Stimulated activated effector memory CD8-positive, alpha-beta T cell treated with anti-CD3 and anti-CD28 coated beads, Interleukin-12 subunit alpha, Interleukin-12 subunit beta, amount 100 ng/mL, for 72 hours (primary cell): ENCODE data around the gene HNRNPH3.
A peak's percentile ranks its signal among the peaks of the same experiment; 100 is the strongest.
"Not testable (repeated sequence)": the region's sequence is repeated elsewhere in the genome, so short reads cannot be mapped to it uniquely, and the experiment has no call there.

Source experiments
- ATAC-seq: fragments of 150-1000 bp; cut with Tn5 transposase; 2 replicates; pipeline ENCODE4 v1.10.0; 2021
- DNase-seq, 2 donors: peaks; one replicate each; pipeline ENCODE4 v3.0.0; 2021 to 2022; ENCODE audit warnings: low spot score in 2 of 2
- H3K27ac Mint-ChIP-seq: one replicate; pipeline ENCODE4 v1.8.0; 2022; ENCODE audit warnings: mild to moderate bottlenecking, mixed read lengths
- H3K36me3 Mint-ChIP-seq: one replicate; pipeline ENCODE4 v1.8.0; 2022; ENCODE audit warnings: mild to moderate bottlenecking, mixed read lengths
- H3K4me1 Mint-ChIP-seq: one replicate; pipeline ENCODE4 v1.8.0; 2022; ENCODE audit warnings: mixed read lengths
- H3K4me3 Mint-ChIP-seq: one replicate; pipeline ENCODE4 v1.8.0; 2022; ENCODE audit warnings: mild to moderate bottlenecking, mixed read lengths
- H3K9me3 Mint-ChIP-seq: one replicate; pipeline ENCODE4 v1.8.0; 2022; ENCODE audit warnings: mixed read lengths

Gene HNRNPH3, protein sequence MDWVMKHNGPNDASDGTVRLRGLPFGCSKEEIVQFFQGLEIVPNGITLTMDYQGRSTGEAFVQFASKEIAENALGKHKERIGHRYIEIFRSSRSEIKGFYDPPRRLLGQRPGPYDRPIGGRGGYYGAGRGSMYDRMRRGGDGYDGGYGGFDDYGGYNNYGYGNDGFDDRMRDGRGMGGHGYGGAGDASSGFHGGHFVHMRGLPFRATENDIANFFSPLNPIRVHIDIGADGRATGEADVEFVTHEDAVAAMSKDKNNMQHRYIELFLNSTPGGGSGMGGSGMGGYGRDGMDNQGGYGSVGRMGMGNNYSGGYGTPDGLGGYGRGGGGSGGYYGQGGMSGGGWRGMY

GRCh38 chr10:68331455-68332258, at the start of gene HNRNPH3:
TSS of gene HNRNPH3 (plus strand) at chr10:68332064. CDS start at chr10:68337222, 5,158 bp downstream.
- Mint-ChIP-seq H3K4me1 (peaks cover 56% of the 10 kb centered on the region), H3K9me3 (no peaks in the 10 kb centered on the region), H3K27ac (peak within 1 kb of the TSS; percentile 100), H3K4me3 (peak within 1 kb of the TSS; percentile 97), H3K36me3 (peaks cover 58% of the 10 kb centered on the region)
- ATAC-seq: peak; percentile 90
- DNase-seq: peak; percentile 99

- DNase-seq: no peak
- no peaks in the 10 kb centered on the region for H3K9me3 Mint-ChIP-seq
- no peaks in the 10 kb centered on the region for H3K36me3 Mint-ChIP-seq
- ATAC-seq: no peak
- H3K4me1 Mint-ChIP-seq: no peaks in the 10 kb centered on the region
- no peak overlapping the region for H3K4me3 Mint-ChIP-seq
- H3K27ac Mint-ChIP-seq: no peak overlapping the region
These were observed 47.5 kb upstream of the HNRNPH3 start for GRCh38 chr10:68284062-68285001.

DNA sequence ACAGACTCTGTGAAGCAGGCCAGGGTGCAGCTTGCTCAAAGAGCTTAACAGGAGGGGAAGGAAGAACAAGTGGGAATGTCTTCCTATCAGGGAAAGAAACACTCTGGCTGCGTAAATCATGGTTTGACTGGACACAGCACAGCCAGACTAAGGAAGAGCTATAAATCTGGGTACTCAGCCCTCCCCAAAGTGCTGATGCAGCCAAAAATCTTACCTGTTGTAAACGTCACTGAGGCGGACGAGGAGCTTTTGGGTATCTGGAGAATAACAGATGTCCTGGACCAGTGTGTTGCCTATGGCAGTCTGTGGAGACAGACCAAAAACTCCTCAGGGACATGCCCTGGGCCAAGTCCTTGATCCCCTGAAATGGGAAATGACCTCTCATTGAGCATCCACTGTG, 43.1 kb upstream of the HNRNPH3 start:
- DNase-seq (no peak), ATAC-seq (no peak)
- H3K36me3 Mint-ChIP-seq: no peaks in the 10 kb centered on the region
- H3K4me3 Mint-ChIP-seq: no peak overlapping the region
- no peaks in the 10 kb centered on the region for H3K9me3 Mint-ChIP-seq
- H3K4me1 Mint-ChIP-seq: no peaks in the 10 kb centered on the region
- no peak overlapping the region for H3K27ac Mint-ChIP-seq

DNA sequence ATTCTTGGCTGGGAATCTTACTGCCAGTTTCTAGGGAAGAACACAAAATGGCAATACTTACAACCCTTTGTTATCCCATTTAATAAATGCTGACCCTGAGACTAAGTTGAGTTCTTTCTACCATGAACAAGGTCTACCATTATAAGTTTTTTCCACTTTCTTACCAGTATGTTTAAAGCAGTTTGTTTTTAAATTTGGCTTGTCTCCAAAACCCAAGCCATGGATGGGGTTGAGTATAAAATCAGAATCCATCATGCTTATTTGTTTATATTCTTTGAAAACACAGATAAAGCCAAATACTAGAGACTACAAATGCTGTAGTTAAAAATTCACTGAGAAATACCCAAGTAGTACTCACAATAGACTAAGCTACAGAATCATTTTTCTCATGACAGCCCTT, 41.1 kb upstream of the HNRNPH3 start:
- no peaks in the 10 kb centered on the region for H3K9me3 Mint-ChIP-seq
- ATAC-seq: no peak
- no peaks in the 10 kb centered on the region for H3K4me1 Mint-ChIP-seq
- no peak for DNase-seq
- H3K27ac Mint-ChIP-seq: peak overlapping the region; percentile 41
- H3K4me3 Mint-ChIP-seq: no peak overlapping the region
- no peaks in the 10 kb centered on the region for H3K36me3 Mint-ChIP-seq

GRCh38 chr10:68296843-68297663, 34.8 kb upstream of the HNRNPH3 start:
- H3K36me3 Mint-ChIP-seq: no peaks in the 10 kb centered on the region

GRCh38 chr10:68301301-68301700, 30.6 kb upstream of the HNRNPH3 start:
- Mint-ChIP-seq H3K36me3 (no peaks in the 10 kb centered on the region), H3K4me3 (no peak overlapping the region), H3K27ac (no peak overlapping the region), H3K9me3 (no peaks in the 10 kb centered on the region), H3K4me1 (no peaks in the 10 kb centered on the region)
- ATAC-seq (no peak), DNase-seq (no peak)

More at GRCh38 chr10:68296843-68297663, 34.8 kb upstream of the HNRNPH3 start:
- Mint-ChIP-seq H3K27ac (no peak overlapping the region), H3K4me3 (no peak overlapping the region), H3K4me1 (no peaks in the 10 kb centered on the region), H3K9me3 (no peaks in the 10 kb centered on the region)
- DNase-seq (no peak), ATAC-seq (no peak)

GRCh38 chr10:68301790-68302502, 29.9 kb upstream of the HNRNPH3 start:
- H3K27ac Mint-ChIP-seq: no peak overlapping the region
- H3K9me3 Mint-ChIP-seq: no peaks in the 10 kb centered on the region
- DNase-seq: no peak
- no peak overlapping the region for H3K4me3 Mint-ChIP-seq
- H3K4me1 Mint-ChIP-seq: no peaks in the 10 kb centered on the region
- no peak for ATAC-seq
- H3K36me3 Mint-ChIP-seq: no peaks in the 10 kb centered on the region

- DNase-seq: no peak
- Mint-ChIP-seq H3K36me3 (no peaks in the 10 kb centered on the region), H3K9me3 (no peaks in the 10 kb centered on the region)
These were observed 29.4 kb upstream of the HNRNPH3 start for GRCh38 chr10:68302503-68302823.

DNA sequence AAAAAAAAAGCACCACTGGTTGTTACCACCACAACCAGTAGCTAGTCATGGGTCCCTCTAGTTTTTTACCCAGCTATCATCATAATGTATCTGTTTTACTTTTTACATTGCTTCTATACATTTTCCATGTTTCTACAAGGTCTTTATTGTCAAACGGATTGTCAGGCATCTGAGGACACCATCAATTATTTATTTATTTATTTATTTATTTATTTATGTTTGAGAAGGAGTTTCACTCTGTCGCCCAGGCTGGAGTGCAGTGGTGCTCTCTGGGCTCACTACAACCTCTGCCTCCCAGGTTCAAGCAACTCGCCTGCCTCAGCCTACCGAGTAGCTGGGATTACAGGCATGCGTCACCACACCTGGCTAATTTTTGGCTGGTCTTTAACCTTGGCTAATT, 29.0 kb upstream of the HNRNPH3 start:
- Mint-ChIP-seq H3K4me1 (no peaks in the 10 kb centered on the region), H3K4me3 (no peak overlapping the region), H3K36me3 (no peaks in the 10 kb centered on the region), H3K9me3 (no peaks in the 10 kb centered on the region), H3K27ac (no peak overlapping the region)
- DNase-seq (no peak), ATAC-seq (no peak)

More at GRCh38 chr10:68302503-68302823, 29.4 kb upstream of the HNRNPH3 start:
- H3K4me1 Mint-ChIP-seq: no peaks in the 10 kb centered on the region
- H3K4me3 Mint-ChIP-seq: no peak overlapping the region
- H3K27ac Mint-ChIP-seq: no peak overlapping the region
- ATAC-seq: no peak

DNA sequence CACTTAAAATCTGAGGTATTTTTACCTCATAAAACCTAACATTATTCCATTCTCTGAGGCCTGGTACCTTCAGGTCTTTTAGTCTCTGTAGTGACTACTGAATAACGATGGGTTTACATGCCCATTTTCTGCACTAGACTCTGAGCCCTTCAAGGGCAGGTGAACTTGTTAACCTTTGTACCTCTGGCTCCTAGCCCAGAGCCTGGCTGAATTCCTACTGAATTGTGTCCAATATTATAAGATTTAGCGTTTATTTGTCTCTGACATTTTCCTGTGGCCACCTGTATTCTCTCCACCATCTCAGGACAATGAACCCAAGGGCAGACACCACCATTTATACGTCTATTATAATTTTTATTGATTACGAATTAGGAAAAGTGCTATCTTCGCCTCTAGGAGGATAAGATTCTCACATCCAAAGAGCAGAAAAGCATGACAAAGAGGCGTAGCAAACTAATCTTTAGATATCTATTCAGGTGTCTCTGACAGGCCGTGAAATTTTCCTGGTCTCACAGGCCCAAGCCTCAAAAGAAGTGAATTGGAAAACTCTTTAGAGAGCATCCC, 27.9 kb upstream of the HNRNPH3 start:
- Mint-ChIP-seq H3K9me3 (no peaks in the 10 kb centered on the region), H3K27ac (no peak overlapping the region), H3K4me1 (no peaks in the 10 kb centered on the region), H3K36me3 (no peaks in the 10 kb centered on the region), H3K4me3 (no peak overlapping the region)
- ATAC-seq (no peak), DNase-seq (no peak)

DNA sequence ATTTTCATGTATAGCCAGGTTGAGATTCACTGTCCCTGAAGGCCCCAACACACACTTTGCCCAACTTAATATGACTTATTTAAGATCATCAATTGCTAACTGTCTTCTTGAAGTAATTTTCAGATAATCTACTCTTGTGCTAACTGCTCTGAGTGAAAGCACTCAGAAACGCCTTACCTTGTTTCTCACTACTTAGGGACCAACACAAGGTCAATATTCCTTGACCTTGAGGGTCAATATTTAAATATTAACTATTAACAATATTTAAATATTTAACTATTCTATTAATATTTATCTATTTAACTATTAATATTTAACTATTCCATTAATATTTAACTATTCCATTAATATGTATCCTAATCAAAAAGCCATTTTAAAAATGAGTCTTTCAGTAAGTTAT, 26.0 kb upstream of the HNRNPH3 start:
- H3K9me3 Mint-ChIP-seq: no peaks in the 10 kb centered on the region

DNA sequence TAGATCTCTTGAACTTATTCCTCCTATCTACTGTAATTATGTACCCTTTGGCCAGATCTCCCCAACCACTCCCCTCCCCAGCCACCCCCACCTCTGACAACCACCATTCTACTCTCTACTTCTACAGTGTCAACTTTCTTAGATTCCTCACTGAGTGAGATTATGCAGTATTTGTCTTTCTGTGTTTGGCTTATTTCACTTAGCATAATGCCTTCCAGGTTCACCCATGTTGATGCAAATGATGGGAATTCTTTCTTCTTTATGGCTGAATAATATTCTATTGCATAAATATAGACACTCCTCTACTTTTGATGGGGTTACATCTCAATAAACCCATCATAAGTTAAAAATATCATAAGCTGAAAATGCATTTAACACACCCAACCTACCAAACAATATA, 21.3 kb upstream of the HNRNPH3 start:
- Mint-ChIP-seq H3K4me1 (peaks cover 5% of the 10 kb centered on the region), H3K36me3 (no peaks in the 10 kb centered on the region), H3K4me3 (no peak overlapping the region), H3K27ac (no peak overlapping the region), H3K9me3 (no peaks in the 10 kb centered on the region)
- ATAC-seq (no peak), DNase-seq (no peak)

More for the DNA sequence above, 26.0 kb upstream of the HNRNPH3 start:
- DNase-seq (no peak), ATAC-seq (no peak)
- no peaks in the 10 kb centered on the region for H3K36me3 Mint-ChIP-seq
- H3K27ac Mint-ChIP-seq: no peak overlapping the region
- H3K4me1 Mint-ChIP-seq: no peaks in the 10 kb centered on the region
- H3K4me3 Mint-ChIP-seq: no peak overlapping the region

GRCh38 chr10:68314930-68315329, 16.9 kb upstream of the HNRNPH3 start:
- H3K4me1 Mint-ChIP-seq, H3K27ac Mint-ChIP-seq, DNase-seq, ATAC-seq, H3K9me3 Mint-ChIP-seq, H3K36me3 Mint-ChIP-seq, H3K4me3 Mint-ChIP-seq: not testable (repeated sequence)

GRCh38 chr10:68315582-68315981, 16.3 kb upstream of the HNRNPH3 start:
- Mint-ChIP-seq H3K36me3 (no peaks in the 10 kb centered on the region), H3K4me3 (no peak overlapping the region), H3K4me1 (peaks cover 5% of the 10 kb centered on the region), H3K9me3 (peaks cover 8% of the 10 kb centered on the region), H3K27ac (no peak overlapping the region)
- ATAC-seq (no peak), DNase-seq (no peak)
